Measurements from ENCODE around the gene LHFPL2. TPM values are rescaled to one million over a fixed set of nuclear protein-coding genes. Genes with fewer than 3 reads are reported as not detected.

The LHFPL2 gene
- polyA plus RNA-seq, 3 donors, result 3.7 to 11.6 (median 7.3) TPM

DNA sequence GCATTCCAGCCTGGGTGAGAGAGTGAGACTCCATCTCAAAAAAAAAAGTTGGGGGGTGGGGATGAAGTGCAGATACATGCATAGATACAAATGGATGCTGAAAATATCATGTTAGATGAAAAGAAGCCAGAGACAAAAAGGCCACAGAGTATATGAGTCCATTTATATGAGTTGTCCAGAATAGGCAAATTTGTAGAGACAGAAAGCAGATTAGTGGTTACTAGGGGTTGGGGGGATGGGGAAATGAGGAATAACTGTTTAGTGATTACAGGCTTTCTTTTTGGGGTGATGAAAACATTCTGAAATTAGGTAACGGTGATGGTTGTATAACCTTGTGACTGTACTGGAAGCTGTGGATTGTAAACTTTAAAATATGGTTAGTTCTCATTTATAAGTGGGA, 13.8 kb upstream of the LHFPL2 start:
- Histone ChIP-seq H3K36me3 (replicated peaks in 1 of 2; ENCODE audit: control insufficient read depth in 1 of 2, insufficient read depth in 2 of 2, low read length in 2 of 2) (no peaks in the 10 kb centered on the region), H3K4me1 (ENCODE audit: control insufficient read depth in 1 of 2, insufficient read depth in 2 of 2, low read length in 2 of 2) (no peaks in the 10 kb centered on the region), H3K9me3 (replicated peaks in 1 of 2; ENCODE audit: control insufficient read depth in 1 of 2, insufficient read depth in 1 of 2, low read length in 2 of 2) (no peaks in the 10 kb centered on the region), H3K79me2 (ENCODE audit: insufficient read depth, low read length) (no peaks in the 10 kb centered on the region), H3K4me3 (replicated peaks in 1 of 3; ENCODE audit: low read depth in 2 of 3, low read length in 3 of 3) (no peak overlapping the region), H4K20me1 (ENCODE audit: insufficient read depth, low read length) (no peaks in the 10 kb centered on the region), H2AFZ (ENCODE audit: insufficient read depth, low read depth, low read length, poor library complexity, severe bottlenecking) (no peak overlapping the region), H3K27ac (ENCODE audit: low read depth in 1 of 2, low read length in 2 of 2) (no peak overlapping the region), H3K27me3 (ENCODE audit: control insufficient read depth in 2 of 2, insufficient read depth in 2 of 2, low read length in 2 of 2) (no peaks in the 10 kb centered on the region), H3K4me2 (replicated peaks; ENCODE audit: extremely low read depth, low read length, poor library complexity, severe bottlenecking) (no peak overlapping the region), H3K9ac (ENCODE audit: insufficient read depth, low read length, poor library complexity, severe bottlenecking) (no peak overlapping the region)
- intact Hi-C loops (cut with micrococcal nuclease), result no loop called here
- Mint-ChIP-seq H3K27ac (no peak overlapping the region), H3K27me3 (ENCODE audit: low read depth in 3 of 3) (peaks cover 2 to 15% (median 5%) of the 10 kb centered on the region in 3 donors), H3K36me3 (no peaks in the 10 kb centered on the region), H3K4me1 (peaks cover 4% of the 10 kb centered on the region), H3K9me3 (peaks cover 0 to 2% (median 0%) of the 10 kb centered on the region in 7 donors), H3K4me3 (no peak overlapping the region)
- WGBS (ENCODE audit: insufficient coverage), result 17% methylated on average over 1 of the region's 1 CpG
- DNase-seq, result no peak
- TF ChIP-seq, protein P1, sequence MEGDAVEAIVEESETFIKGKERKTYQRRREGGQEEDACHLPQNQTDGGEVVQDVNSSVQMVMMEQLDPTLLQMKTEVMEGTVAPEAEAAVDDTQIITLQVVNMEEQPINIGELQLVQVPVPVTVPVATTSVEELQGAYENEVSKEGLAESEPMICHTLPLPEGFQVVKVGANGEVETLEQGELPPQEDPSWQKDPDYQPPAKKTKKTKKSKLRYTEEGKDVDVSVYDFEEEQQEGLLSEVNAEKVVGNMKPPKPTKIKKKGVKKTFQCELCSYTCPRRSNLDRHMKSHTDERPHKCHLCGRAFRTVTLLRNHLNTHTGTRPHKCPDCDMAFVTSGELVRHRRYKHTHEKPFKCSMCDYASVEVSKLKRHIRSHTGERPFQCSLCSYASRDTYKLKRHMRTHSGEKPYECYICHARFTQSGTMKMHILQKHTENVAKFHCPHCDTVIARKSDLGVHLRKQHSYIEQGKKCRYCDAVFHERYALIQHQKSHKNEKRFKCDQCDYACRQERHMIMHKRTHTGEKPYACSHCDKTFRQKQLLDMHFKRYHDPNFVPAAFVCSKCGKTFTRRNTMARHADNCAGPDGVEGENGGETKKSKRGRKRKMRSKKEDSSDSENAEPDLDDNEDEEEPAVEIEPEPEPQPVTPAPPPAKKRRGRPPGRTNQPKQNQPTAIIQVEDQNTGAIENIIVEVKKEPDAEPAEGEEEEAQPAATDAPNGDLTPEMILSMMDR (IDR thresholded peaks at IDR 0.05), result no peak

DNA sequence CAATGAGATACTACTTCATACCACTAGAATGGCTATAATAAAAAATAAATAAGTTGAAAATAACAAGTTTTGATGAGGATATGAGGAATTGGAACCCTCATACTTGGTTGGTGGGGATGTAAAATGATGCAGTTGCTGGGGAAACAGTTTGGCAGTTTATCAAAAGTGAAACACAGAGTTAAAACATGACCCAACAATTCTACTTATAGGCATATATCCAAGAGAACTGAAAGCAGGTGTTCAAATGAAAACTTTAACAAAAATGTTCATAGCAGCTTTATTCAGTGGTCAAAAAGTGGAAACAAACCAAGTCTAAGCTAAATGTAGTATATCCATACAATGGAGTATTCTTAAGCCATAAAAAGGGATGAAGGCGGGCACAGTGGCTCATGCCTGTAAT, 13.1 kb upstream of the LHFPL2 start:
- no peak overlapping the region for H3K27ac Mint-ChIP-seq
- WGBS (ENCODE audit: insufficient coverage), result no CpG with 5 or more reads among the region's 1 CpG

More for the DNA sequence above, 13.1 kb upstream of the LHFPL2 start:
- H3K4me2 ChIP-seq (replicated peaks; ENCODE audit: extremely low read depth, low read length, poor library complexity, severe bottlenecking), result no peak overlapping the region
- no peaks in the 10 kb centered on the region for H4K20me1 ChIP-seq (ENCODE audit: insufficient read depth, low read length)
- intact Hi-C loops (cut with micrococcal nuclease), result no loop called here
- no peaks in the 10 kb centered on the region for H3K79me2 ChIP-seq (ENCODE audit: insufficient read depth, low read length)
- no peaks in the 10 kb centered on the region for H3K4me1 ChIP-seq (ENCODE audit: control insufficient read depth in 1 of 2, insufficient read depth in 2 of 2, low read length in 2 of 2)
- H3K36me3 ChIP-seq (replicated peaks in 1 of 2; ENCODE audit: control insufficient read depth in 1 of 2, insufficient read depth in 2 of 2, low read length in 2 of 2), result no peaks in the 10 kb centered on the region
- H3K9me3 ChIP-seq (replicated peaks in 1 of 2; ENCODE audit: control insufficient read depth in 1 of 2, insufficient read depth in 1 of 2, low read length in 2 of 2), result no peaks in the 10 kb centered on the region
- Mint-ChIP-seq H3K9me3 (peaks cover 0 to 2% (median 0%) of the 10 kb centered on the region in 7 donors), H3K27me3 (ENCODE audit: low read depth in 3 of 3) (peaks cover under 1 to 13% (median 1%) of the 10 kb centered on the region in 3 donors), H3K4me3 (no peak overlapping the region), H3K4me1 (peaks cover 4% of the 10 kb centered on the region), H3K36me3 (no peaks in the 10 kb centered on the region)
- H3K4me3 ChIP-seq (replicated peaks in 1 of 3; ENCODE audit: low read depth in 2 of 3, low read length in 3 of 3), result no peak overlapping the region
- H3K27ac ChIP-seq (ENCODE audit: low read depth in 1 of 2, low read length in 2 of 2), result no peak overlapping the region
- H2AFZ ChIP-seq (ENCODE audit: insufficient read depth, low read depth, low read length, poor library complexity, severe bottlenecking), result no peak overlapping the region
- TF ChIP-seq, protein P1 (IDR thresholded peaks at IDR 0.05), result no peak
- no peak overlapping the region for H3K9ac ChIP-seq (ENCODE audit: insufficient read depth, low read length, poor library complexity, severe bottlenecking)
- no peaks in the 10 kb centered on the region for H3K27me3 ChIP-seq (ENCODE audit: control insufficient read depth in 2 of 2, insufficient read depth in 2 of 2, low read length in 2 of 2)
- DNase-seq, result no peak

All from CD14-positive monocyte (primary cell).